ENCODE measurements around the gene ADAMTSL1. TPM values are rescaled to one million over a fixed set of nuclear protein-coding genes. Genes with fewer than 3 reads are reported as not detected.

Gene ADAMTSL1
- total RNA-seq, 1 experiment from 2014 or later, result 1.2 TPM

DNA sequence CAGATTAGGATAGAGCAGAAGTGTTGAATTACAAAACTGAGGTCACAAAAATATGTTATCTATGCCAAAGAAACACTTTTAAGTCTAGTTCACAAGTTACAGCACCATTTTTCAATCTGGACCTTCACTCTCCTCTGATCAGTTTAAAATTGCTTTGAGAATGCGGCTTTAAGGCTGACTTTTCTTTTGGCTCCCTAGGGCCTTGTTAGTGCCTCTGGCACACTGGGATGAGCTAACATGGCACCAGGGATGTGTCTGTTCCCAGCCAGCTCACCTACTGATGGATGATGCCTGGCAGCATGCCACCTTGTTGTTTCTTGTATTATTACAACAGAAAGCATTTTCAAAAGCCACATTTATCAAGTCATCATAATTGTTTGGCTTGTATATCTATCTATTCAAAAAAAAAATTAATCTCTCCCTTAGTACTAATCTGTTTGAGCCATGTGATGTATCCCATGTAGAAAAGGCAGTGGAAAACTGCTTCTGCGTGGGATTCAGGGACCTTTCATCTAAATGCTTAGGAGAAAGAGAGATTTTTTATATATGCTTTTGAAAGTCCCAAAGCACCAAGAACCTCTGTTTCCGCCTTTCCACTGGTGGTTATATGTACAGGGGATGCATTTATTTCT is 46.6 kb downstream of the ADAMTSL1 start:
- no peak overlapping the region for H2BK12ac ChIP-seq (ENCODE audit: insufficient read length, low read depth, low read length)
- TF ChIP-seq, protein P1, sequence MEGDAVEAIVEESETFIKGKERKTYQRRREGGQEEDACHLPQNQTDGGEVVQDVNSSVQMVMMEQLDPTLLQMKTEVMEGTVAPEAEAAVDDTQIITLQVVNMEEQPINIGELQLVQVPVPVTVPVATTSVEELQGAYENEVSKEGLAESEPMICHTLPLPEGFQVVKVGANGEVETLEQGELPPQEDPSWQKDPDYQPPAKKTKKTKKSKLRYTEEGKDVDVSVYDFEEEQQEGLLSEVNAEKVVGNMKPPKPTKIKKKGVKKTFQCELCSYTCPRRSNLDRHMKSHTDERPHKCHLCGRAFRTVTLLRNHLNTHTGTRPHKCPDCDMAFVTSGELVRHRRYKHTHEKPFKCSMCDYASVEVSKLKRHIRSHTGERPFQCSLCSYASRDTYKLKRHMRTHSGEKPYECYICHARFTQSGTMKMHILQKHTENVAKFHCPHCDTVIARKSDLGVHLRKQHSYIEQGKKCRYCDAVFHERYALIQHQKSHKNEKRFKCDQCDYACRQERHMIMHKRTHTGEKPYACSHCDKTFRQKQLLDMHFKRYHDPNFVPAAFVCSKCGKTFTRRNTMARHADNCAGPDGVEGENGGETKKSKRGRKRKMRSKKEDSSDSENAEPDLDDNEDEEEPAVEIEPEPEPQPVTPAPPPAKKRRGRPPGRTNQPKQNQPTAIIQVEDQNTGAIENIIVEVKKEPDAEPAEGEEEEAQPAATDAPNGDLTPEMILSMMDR (conservative IDR thresholded peaks at IDR 0.05), result no peak
- Mint-ChIP-seq H3K27ac (no peak overlapping the region), H3K9me3 (peaks cover 0 to 4% of the 10 kb centered on the region in 2 experiments; a peak in 2 of 5 replicates), H3K4me3 (no peak overlapping the region), H3K4me1 (no peaks in the 10 kb centered on the region), H3K36me3 (ENCODE audit: insufficient read depth in 1 of 3, low read depth in 3 of 3) (peaks cover 0 to 5% (median 0%) of the 10 kb centered on the region in 3 experiments; a peak in 2 of 7 replicates), H3K27me3 (ENCODE audit: low read depth) (peaks cover 1% of the 10 kb centered on the region; the same call in 1 of the 2 replicates)
- no peaks in the 10 kb centered on the region for H3K79me1 ChIP-seq (ENCODE audit: insufficient read depth, low read depth, low read length, poor library complexity, severe bottlenecking)
- H3K14ac ChIP-seq (ENCODE audit: insufficient read depth, low read length), result no peak overlapping the region
- H3K9me3 ChIP-seq (ENCODE audit: control insufficient read depth, low read depth, low read length), result no peaks in the 10 kb centered on the region
- no peak overlapping the region for H3K27ac ChIP-seq (ENCODE audit: insufficient read length, low read depth, low read length)
- H3K4me2 ChIP-seq (ENCODE audit: insufficient read depth, insufficient read length, low read length), result no peak overlapping the region
- DNase-seq, result no peak
- no peaks in the 10 kb centered on the region for H3K23me2 ChIP-seq (ENCODE audit: insufficient read length, low read depth, low read length, poor library complexity, severe bottlenecking)
- H3K23ac ChIP-seq (ENCODE audit: insufficient read length, low read depth, low read length), result no peak overlapping the region
- no peak overlapping the region for H2BK120ac ChIP-seq (ENCODE audit: low read depth, low read length, poor library complexity, severe bottlenecking)
- H3K4ac ChIP-seq (ENCODE audit: low read depth, low read length), result no peak overlapping the region
- no peak overlapping the region for H4K5ac ChIP-seq (ENCODE audit: insufficient read length, low read depth, low read length)
- H3K4me1 ChIP-seq (ENCODE audit: insufficient read depth, low read length), result no peaks in the 10 kb centered on the region
- WGBS (ENCODE audit: extremely low coverage, insufficient read length, low lambda C conversion rate), result no CpG with 5 or more reads among the region's 3 CpGs
- no peak overlapping the region for H2BK15ac ChIP-seq (ENCODE audit: low read depth, low read length)
- no peak overlapping the region for H2AK5ac ChIP-seq (ENCODE audit: insufficient read length, low read length)
- no peak overlapping the region for H3T11ph ChIP-seq (ENCODE audit: low read length)
- H2BK20ac ChIP-seq (ENCODE audit: low read depth, low read length, poor library complexity, severe bottlenecking), result no peak overlapping the region
- no peak overlapping the region for H3K9ac ChIP-seq (ENCODE audit: extremely low read depth, insufficient read length, low read length)
- no peaks in the 10 kb centered on the region for H3K27me3 ChIP-seq (ENCODE audit: insufficient read depth, low read length)
- H4K8ac ChIP-seq (replicated peaks; ENCODE audit: insufficient read length, low read depth, low read length), result no peak overlapping the region
- no peak overlapping the region for H4K91ac ChIP-seq (ENCODE audit: insufficient read length, low read depth, low read length)
- no peak overlapping the region for H2AFZ ChIP-seq (ENCODE audit: low read length)
- no peaks in the 10 kb centered on the region for H3K79me2 ChIP-seq (ENCODE audit: insufficient read depth, low read length)
- no peak overlapping the region for H2BK5ac ChIP-seq (ENCODE audit: insufficient read length, low read length)
- no peak overlapping the region for H3K56ac ChIP-seq (ENCODE audit: insufficient read length, low read depth, low read length)
- no peaks in the 10 kb centered on the region for H4K20me1 ChIP-seq (ENCODE audit: control insufficient read depth, insufficient read depth, insufficient read length)
- H3K18ac ChIP-seq (ENCODE audit: insufficient read length, low read depth, low read length), result no peak overlapping the region

Data from H9 (cell line).